ENCODE results near the gene HLF.

The HLF gene

GRCh38 chr17:55294042-55294751, 29.4 kb downstream of the HLF start:
- DNase-seq: no peak

- peak; percentile 63 for DNase-seq
These were observed 30.8 kb downstream of the HLF start for GRCh38 chr17:55295411-55296170.

- DNase-seq: no peak
These were observed 31.5 kb downstream of the HLF start for GRCh38 chr17:55296171-55296695.

- DNase-seq: no peak
These were observed 31.9 kb downstream of the HLF start for GRCh38 chr17:55296699-55297098.

- DNase-seq: no peak
These were observed 33.5 kb downstream of the HLF start for GRCh38 chr17:55298111-55298730.

- DNase-seq: no peak
These were observed 34.5 kb downstream of the HLF start for GRCh38 chr17:55299162-55299838.

- DNase-seq: no peak
These were observed 35.1 kb downstream of the HLF start for GRCh38 chr17:55299890-55300289.

GRCh38 chr17:55300479-55301290, 35.9 kb downstream of the HLF start:
- DNase-seq: no peak

- no peak for DNase-seq
These were observed 37.0 kb downstream of the HLF start for GRCh38 chr17:55301521-55302406.

GRCh38 chr17:55302407-55302787, 37.6 kb downstream of the HLF start:
- no peak for DNase-seq

GRCh38 chr17:55303008-55303493, 38.3 kb downstream of the HLF start:
- no peak for DNase-seq

- no peak for DNase-seq
These were observed 39.0 kb downstream of the HLF start for GRCh38 chr17:55303701-55304145.

- DNase-seq: no peak
These were observed 39.6 kb downstream of the HLF start for GRCh38 chr17:55304171-55304859.

- DNase-seq: no peak
These were observed 40.7 kb downstream of the HLF start for GRCh38 chr17:55305321-55306087.

- no peak for DNase-seq
These were observed 43.1 kb downstream of the HLF start for GRCh38 chr17:55307879-55308278.

- DNase-seq: no peak
These were observed 44.0 kb downstream of the HLF start for GRCh38 chr17:55308613-55309391.

GRCh38 chr17:55311767-55312375, 47.1 kb downstream of the HLF start:
- no peak for DNase-seq

GRCh38 chr17:55312852-55313251, 48.1 kb downstream of the HLF start:
- no peak for DNase-seq
